HG03139 (cell line): ENCODE results near the gene PRSS50.

ENCODE experiments used
- ATAC-seq: cut with Tn5 transposase; IDR thresholded peaks from one replicate; pipeline ENCODE4 v1.9.1; 2021; ENCODE audit not compliant: unreplicated experiment

PRSS50 gene

DNA sequence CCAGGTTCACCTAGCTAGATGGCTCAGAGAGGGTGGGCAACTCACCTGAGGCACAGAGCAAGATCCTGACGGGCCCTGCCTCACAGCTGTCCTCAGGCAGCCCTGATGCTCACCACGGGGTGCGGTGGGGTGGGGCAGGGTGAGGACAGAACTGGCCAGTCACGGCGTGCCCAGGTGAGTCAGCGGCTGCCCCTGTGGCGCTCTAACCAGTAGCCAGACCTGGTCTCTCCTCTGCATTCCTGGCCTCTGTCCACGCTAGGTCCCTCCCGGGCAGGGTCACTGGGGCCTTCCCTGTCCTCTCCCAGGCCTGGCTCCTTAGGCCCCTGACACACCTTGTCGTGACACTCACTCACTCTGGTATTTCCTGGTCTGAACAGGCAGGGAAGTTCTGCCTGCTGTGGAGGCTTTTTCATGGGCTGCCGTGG is 25.1 kb downstream of the PRSS50 start:
- no peak for ATAC-seq

DNA sequence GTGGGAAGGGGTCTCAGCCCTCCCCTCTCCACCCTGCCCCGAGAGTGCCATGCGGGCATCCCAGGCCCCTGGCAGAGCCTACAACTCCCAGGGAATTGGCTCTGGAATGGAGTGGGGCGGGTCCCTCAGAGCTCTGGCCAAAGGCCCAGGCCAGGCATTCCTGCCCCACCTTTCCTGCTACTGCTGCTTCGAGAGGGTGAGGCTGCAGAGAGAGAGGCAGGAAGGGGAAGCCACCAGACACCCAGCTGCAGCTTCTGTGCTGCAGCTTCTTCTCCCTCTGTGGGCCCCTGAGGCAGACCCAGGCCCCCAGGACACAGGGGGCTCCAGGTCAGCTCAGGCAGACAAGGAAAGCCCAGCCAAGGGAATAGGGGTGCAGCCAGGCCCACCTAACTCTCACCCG is 26.9 kb downstream of the PRSS50 start:
- ATAC-seq, result no peak

DNA sequence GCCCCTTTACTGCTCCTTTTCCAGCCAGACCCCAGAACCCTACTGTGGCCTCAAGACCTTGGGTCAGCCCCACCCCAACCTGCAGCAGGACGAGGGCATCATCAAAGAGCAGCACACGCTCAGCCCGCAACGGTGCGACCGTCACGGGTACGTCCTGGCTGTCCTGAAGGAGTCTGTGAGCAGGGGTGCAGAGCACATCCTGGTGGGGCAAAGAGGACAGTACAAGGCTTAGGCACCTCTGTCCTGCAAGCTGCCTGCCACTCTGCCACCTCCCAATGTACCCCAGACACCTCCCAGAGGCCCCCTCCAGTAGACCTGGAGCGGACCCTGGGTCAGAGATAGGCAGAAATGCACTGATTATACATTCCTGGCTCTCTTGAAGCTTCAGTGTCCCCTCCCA is 32.2 kb downstream of the PRSS50 start:
- ATAC-seq, result no peak

DNA sequence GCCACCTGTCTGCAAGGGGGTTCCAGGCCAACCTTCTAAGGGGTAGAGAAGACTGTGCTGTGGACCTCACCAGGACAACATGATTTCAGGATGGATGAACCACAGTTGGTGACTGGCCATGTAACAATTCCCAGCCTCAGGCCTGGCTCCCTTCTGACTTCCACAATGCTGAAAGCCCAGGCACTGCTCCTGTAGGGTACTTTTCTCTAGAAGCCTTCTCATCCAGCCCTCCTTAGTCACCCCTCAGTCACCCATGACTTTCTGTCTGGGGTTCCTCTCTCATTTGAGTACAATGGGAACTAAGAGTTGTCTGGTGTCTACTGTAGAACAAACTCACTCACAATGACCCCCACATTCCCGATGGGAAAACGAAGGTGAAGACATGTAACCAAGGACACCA is 32.8 kb downstream of the PRSS50 start:
- ATAC-seq, result no peak

DNA sequence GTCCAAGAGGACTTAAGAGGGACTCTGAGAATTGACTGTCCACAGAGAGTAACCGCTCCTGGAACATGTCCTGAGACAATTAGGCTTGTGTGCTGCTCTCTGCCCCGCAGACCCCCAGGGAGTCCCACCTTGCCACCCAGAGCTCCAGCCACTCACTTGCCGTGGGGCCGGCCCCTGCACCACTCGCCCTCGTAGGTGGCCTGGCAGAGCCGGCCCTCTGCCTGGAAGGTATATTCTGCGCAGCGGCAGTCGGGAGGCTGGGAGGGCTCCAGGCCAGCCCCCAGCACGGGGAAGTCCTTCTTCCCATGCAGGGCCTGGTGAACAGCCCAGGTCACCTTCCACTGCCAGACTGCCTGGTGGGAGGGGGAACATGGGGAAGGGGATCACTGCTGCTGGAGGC is 34.7 kb downstream of the PRSS50 start:
- no peak for ATAC-seq

DNA sequence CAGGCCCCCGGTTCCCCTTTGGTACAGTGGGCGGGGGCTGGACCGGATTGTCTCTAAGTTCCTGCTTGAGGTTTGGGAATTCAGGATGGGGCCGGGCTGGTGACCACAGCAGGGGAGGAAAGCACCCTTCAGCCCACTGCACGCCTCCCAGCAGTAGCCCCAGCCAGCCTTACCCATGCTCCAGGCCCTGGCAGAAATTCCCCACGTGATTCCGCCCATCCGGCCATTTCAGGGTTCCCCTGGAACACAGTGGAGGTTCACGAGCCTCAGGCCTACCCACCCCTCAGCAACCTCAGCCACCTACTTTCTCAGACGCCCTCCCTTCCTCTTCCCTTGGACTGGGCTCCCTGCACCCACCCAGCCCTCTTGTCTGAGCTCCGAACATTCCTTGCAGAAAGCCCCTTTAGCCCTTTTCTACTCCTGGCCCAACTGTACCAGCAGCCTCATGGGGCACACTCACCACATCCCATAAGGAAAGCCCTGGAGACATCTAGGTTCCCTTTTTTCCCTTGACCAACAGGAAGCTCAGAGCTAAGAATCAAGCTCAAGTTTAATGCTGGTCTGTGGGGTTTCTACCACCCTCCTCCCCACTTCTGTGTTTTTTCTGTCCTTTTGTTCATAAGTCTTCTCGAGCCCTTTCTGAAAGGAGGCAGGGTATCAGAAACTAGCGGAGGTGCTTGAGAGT is 35.7 kb downstream of the PRSS50 start:
- no peak for ATAC-seq

DNA sequence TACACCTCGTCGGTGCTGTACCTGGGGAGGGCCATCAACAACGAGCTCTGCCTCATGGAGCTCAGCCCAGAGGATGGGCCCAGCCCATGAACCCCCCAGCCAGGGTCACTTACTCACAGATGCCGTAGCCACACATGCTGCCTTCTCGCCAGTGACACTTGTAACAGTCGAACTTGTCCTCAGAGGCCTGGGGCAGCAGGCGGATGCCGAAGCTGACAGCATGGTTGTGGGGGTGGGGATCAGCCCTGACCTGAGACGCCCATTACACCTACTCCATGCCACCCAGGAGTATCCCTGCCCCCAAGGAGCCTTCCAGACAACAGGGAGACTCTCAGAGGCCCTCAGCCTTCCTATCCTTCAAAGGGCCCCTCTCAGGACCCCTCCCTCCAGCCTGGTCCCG is 36.3 kb downstream of the PRSS50 start:
- ATAC-seq, result no peak

DNA sequence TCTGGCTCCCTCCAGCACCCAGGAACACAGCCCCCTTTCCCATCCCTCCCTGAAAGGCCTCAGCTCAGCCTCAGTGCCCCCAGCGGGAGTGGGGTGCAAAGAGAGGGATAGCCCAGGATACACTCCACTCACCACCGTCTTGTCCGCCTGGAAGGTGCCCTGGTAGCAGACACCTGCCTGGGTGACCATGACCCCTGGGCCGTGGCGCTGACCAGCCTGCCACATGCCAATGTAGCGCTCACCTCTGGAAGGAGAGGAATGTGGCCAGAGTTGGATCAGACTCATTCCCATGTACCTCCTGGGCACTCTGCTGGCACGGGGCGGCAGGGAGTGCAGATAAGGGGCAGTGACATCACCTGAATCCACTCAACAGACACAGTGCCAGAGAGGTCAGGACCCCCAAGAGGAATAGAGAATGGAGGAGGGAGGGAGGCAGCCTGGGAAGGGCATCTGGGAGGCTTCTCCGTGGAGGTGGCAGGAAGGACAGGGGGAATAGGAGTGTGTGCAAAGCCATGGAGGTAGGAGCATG is 37.3 kb downstream of the PRSS50 start:
- no peak for ATAC-seq

DNA sequence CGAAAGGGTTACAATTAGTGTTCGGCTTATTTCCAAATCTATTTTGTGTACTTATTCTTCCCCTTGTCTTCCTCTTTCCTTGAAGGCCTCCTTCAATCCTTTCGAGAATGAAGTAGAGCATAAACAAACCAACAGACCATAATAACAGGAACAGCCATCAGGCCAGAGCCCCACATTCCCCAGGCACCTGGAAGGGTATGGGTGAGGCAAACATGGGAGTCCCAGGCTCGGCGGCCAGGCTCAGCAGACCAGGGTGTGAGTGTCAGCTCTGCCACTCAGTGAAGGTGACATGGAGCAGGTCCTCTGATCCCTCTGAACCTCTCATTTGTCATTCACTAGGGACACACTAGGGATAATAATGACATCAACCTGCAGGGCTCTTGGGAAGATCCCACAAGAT is 38.0 kb downstream of the PRSS50 start:
- ATAC-seq, result no peak

DNA sequence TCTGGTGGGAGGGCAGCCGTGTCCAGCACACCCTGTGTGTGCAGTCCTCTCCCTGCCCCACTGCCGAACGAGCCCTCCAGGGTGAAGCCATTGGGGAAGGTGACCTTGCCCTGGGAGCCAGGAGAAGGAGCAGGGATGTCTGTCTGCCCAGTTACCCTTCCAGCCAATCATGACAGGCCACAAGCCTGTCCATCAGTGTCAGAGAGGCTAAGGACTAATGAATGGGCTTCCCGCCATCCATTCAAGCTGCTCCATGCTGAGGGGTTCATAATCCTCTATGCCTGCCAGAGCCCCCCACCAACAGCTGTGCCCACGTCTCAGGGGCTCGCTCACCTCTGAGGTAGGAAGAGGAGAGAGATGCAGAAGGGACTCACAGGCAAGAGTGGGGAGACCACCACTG is 39.4 kb downstream of the PRSS50 start:
- no peak for ATAC-seq

DNA sequence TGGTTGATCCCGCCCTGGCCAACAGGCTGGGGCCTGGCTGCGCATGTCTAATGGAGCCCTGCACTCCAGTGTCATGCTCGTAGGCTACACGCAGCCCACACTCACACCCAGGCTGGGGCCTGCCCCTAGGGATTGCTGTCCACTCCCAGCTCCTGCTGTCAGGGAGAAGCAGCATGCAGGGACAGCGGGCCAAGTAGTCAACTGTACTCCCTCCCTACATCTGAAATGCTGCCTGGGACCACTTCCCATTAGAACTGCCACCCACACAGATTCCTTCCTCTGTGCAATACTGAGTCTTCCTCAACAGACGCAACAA is 40.3 kb downstream of the PRSS50 start:
- ATAC-seq, result no peak

DNA sequence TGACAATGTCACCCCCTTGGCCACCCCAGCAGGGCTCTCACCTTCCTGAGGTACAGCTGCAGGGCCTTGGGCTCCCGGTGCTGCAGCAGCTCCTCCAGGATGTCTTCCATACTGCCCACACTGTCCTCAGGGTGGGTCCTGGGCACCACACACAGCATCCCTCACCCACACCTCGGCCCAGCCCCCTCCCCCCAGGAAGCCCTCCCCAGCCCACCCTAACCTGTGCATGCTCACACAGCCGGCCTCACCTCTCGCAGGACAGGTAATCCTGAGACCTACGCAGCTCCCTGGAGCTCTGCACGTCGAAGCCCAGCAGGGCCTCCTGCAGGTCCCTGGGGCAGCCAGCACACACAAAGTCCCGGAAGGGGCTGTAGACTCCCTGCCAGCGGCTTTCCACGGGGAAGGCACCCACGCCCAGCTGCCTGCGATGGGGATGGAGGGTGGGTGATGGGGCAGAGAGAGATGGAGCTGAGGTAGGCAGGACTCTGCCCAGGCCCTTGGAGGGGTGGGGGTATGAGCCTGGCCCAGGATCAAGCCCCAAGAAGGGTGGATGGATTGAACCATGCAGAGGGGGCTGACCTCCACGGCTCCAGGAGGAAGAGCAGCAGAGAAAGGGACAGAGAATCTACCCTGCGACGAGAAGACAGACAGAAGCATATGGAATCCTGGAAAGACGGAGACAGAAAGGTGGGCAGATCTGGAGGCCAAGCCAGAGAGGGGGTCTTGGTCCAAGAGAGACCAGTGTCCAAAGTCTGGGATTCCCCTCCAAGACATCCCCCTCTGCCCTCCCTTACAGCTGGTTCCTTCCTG is 40.9 kb downstream of the PRSS50 start:
- ATAC-seq, result no peak

DNA sequence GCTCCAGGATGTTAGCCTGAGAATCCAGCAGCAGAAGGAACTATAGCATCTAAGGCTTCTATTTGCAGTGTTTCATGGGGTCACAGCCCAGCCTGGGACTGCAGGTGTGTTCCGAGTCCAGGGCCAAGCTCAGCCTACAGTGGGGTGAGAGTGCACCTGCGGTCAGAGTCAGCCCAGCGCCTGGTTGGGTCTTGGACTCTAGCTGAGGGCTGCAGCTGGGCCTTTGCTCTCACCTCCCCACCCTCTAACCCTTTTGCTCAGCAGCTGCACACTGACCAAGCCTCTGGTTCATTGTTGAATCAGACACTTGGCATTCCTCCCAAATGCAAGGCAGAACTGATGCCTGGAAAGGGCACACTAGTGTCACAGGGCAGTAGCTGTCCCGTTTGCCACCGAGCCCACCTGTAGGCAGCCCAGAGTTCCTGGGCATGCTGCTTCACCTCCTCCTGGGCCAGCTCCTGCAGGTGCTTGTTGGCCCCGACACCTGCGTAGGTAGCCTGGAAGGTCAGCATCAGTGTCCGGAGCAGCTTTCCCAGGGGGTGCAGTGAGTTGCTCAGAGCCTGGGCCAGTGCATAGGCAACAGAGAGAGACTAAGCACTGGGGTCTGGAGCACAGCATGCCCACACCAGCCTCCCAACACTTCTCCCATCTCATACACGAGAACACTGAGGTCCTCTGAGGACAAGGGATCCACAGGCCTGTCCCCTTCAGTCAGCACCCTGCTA is 41.7 kb downstream of the PRSS50 start:
- ATAC-seq, result no peak

DNA sequence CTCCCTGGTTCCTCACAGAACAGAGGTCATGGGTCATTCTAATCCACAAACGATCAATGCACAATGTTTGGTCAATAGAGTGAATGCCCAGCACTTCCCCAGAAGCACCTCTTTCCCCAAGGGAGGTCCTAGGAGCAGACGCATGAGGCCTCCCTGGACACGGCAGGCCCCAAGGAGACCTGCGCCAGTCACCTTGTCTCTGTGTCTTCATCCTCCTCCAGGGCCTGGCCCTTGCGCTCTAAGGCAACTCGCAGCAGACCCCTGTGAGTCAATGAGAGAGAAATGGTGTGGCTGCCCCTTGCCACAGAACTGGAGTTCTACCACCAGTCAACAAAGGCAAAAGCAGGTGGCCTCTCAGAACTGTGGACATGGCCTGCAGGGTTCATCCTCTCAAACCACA is 42.2 kb downstream of the PRSS50 start:
- ATAC-seq, result no peak

DNA sequence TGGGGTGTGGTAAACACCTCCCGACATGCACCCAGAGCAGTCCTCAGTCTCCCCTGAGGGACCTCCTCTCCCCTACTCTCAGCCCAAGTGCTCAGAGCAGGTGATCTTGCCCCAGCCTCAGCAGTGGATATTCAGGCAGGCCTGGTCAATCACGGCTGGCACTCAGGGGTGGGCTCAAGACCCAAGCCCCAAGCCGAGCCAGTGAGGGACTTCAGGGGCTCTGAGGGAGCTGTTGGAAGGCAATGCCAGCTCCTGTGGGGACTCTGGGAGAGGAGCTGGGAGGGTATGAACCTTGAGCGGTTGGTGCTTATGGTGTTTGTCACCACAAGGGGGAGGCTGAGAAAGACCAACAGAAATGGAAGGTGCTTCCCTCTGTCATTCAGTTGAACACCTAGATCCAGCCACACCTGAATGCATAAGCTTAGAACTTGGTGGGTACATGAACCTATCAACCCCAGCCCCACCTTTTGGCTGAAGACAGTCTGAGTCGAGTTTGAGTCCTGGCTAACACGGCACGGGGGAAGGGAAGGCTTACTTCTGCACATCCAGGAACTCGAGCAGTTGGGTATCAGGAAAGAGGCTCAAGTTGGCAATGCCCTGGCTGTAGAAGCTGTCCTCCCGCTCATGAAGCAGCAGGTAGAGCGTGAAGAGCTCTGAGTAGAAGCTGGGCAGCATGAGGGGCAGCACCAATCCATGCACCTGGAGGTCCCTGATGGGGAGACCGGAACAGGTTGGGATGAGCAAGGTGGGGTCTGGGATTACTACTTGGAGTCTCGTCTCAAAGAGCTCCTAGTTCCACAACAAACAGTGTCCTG is 43.4 kb downstream of the PRSS50 start:
- no peak for ATAC-seq

DNA sequence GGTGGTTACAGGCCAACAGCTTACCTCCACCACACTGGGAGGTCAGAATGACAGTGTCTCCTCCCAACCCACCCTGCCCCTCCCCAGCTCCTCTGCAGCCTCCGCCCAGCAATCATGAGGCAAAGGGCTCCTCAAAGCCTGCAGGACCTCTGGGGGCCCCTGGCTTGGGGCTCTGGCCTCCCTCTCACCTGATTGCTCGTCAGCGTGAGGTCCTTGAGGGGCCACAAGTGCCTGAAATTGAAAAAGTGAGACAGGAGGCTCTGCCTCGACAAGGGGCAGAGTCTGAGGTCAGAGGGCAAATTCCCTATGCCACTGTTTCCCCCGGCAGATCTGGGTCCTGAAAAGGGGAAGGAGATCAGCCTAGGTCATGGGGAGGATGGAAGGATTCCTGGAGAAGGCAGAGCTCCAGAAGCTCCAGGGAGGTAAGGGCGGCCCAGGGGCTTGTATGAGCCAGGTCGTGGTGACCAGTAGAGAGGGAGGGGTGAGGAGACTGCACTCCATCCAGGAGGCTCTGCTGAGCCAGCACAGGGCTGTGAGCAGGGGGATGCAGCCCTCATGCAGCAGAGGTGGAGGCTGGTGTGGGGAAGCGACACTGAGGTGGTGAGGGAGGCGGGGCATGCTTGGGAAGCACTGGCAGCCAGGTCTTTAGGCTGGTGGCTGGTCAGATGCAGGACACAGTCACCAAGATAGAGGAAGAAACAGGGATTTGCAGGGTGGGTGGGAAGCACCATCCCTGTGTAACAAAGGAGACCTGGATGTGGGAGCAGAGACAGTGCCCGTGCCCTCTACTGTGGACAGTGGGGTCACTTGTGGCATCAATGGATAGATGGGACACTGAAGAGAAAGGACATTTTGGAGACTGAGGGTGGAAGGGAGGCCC is 44.3 kb downstream of the PRSS50 start:
- no peak for ATAC-seq

DNA sequence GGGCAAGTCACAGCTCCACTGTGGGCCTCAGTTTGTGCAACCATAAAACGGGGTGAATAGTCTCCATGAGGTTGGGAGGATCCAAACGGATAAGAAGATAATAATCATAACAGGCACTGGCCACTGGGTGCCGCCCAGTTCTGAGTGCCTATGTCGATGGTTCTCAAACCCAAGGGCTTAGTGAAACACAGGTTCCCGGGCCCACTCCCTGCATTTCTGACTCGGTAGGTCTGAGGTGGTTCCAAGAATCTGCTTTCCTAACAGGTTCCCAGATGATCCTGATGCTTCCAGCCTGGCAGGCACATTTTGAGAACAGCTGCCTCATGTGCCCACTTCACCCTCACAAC is 45.3 kb downstream of the PRSS50 start:
- ATAC-seq, result no peak

DNA sequence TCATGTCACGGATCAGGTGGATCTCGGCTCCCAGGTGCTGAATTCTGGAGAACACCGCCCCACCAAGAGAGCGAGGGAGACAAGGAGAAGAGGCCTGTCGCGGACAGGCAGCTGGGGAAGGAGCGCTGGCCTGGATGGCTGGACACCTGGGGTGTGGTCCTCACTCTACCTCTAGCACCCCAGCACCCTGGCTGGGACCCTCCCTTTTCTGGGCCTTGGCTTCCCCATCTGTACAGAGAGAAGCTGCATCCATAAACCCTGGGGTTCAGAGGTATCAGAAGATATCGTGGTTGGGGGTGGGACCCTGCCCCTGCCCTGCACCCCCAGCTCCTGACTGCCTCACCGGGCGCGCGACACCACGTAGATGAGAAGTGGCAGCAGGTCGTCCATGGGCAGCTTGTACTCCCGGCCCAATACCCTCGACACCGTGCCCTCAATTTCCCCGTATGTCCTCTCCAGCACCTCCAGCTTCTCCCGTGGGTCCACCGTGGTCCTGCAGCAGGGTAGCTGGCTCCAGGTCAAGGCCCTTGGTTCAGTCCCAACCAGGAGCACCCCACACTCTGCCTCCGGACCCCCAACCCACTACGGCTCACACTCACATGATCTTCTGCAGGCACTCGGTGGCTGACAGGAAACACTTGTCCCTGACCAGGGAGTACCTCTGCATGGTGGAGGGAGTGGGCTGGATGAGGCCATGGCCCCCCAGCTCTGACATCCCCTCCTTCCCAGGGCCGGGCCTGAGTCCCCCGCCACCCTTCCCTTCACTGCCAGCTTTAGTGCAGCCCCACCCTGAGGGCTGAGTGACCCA is 45.9 kb downstream of the PRSS50 start:
- ATAC-seq, result no peak

DNA sequence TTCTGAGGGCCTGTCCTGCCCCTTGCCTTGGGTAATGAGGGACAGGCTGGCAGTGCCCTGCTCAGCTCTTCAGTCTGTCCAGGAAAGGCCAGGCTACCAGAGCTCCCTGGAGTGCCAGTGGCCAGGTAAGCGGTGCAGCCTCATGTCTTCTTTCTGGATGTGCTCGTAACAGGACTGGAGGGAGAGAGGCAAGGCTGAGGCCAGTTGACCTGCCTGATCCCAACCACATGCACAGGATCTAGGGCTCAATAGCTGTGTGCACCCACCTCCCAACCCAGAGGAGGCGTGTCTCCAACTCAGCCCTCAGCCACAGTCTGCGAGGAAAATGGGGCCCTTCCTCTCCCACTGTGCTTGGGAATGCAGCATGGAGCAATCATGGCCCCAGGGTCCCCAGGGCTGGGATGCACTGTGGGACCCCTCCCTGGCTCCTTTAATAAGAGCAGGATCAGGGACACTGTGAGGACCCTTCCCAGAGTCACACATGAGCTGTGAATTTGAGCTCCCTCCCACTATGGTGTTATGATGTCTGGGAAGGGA is 46.7 kb downstream of the PRSS50 start:
- no peak for ATAC-seq
